HCT116 (cell line): ENCODE data around the gene DERA. TPM values are rescaled to one million over a fixed set of nuclear protein-coding genes. Genes with fewer than 3 reads are reported as not detected.

Experiments
- ATAC-seq: fragments of 200-7000 bp; cut with Tn5 transposase; 2 replicates; pipeline ENCODE4 v1.9.1; 2020; ENCODE audit warnings: mild to moderate bottlenecking, moderate library complexity
- BruUV-seq: library from RNA; stranded (reverse); fragments of 400-500 nt; replicated peaks from 2 replicates; lab custom pipeline; 2021; lab: Mats Ljungman, UMichigan
- CTCF ChIA-PET: fragments of 300-600 bp; sonication (Branson Sonifier 250); formaldehyde crosslinking; loops from one replicate; lab custom pipeline; 2021; ENCODE audit warnings: antibody characterized with exemption; lab: Charles Lee
- POLR2A ChIA-PET: fragments of 300-600, 350-600 bp; sonication (Branson Sonifier 250); formaldehyde crosslinking; loops from one replicate; lab custom pipeline; 2021; ENCODE audit warnings: antibody characterized with exemption; lab: Charles Lee
- RAD21 ChIA-PET, 2 experiments: fragments of 300-600 bp; sonication (Branson Sonifier 250); formaldehyde crosslinking; loops; one replicate each; lab custom pipeline; 2023; ENCODE audit warnings: low total read pairs in 2 of 2; ENCODE audit not compliant: uncharacterized antibody in 2 of 2, unreplicated experiment in 2 of 2, low non-redundant PET in 1 of 2; lab: Charles Lee
- DNase-seq: peaks from one replicate; pipeline ENCODE4 v3.0.0-alpha.2; 2010; ENCODE audit warnings: low read depth, low spot score
- H2AFZ ChIP-seq: fragments of 200-600 bp; shearing (Covaris generic), sonication (generic); 2 replicates; pipeline ENCODE4 v1.6.1; 2017; ENCODE audit warnings: low read depth, mixed run types, mixed read lengths, antibody characterized with exemption, low read length; ENCODE audit not compliant: poor library complexity, severe bottlenecking
- H3K27ac ChIP-seq: 2 replicates; pipeline ENCODE4 v1.5.1; 2012; ENCODE audit warnings: low read depth, low read length
- H3K27me3 ChIP-seq: fragments of 200-600 bp; sonication (generic); 2 replicates; pipeline ENCODE4 v1.6.1; 2016; ENCODE audit warnings: mixed run types, low read length, mixed read lengths; ENCODE audit not compliant: insufficient read depth
- H3K36me3 ChIP-seq, 2 experiments: fragments of 200-500 bp in 1 of 2; fragments of 200-600 bp in 1 of 2; sonication (Bioruptor generic) in 1 of 2; sonication (generic) in 1 of 2; 2 replicates each; pipeline versions ENCODE4 v1.5.1 to v1.6.1; 2014 to 2016; ENCODE audit warnings: low read length in 2 of 2, inconsistent platforms in 1 of 2, mixed read lengths in 1 of 2, mixed run types in 1 of 2; ENCODE audit not compliant: insufficient read depth in 2 of 2, control insufficient read depth in 1 of 2
- H3K4me1 ChIP-seq, 2 experiments: fragments of 200-600 bp in 1 of 2; sonication (generic) in 1 of 2; 2 replicates each; pipeline versions ENCODE4 v1.5.1 to v1.6.1; 2012 to 2017; ENCODE audit warnings: low read length in 2 of 2, inconsistent platforms in 1 of 2, mild to moderate bottlenecking in 1 of 2, mixed read lengths in 1 of 2, mixed run types in 1 of 2, moderate library complexity in 1 of 2; ENCODE audit not compliant: insufficient read depth in 2 of 2, control insufficient read depth in 1 of 2
- H3K4me2 ChIP-seq: fragments of 200-600 bp; sonication (generic); 2 replicates; pipeline ENCODE4 v1.6.1; 2017; ENCODE audit warnings: mixed run types, low read length, mixed read lengths
- H3K4me3 ChIP-seq, 2 experiments: fragments of 200-600 bp in 1 of 2; sonication (generic) in 1 of 2; replicated peaks in 1 of 2; 2 replicates each; pipeline ENCODE4 v1.5.1; 2011 to 2016; ENCODE audit warnings: low read length in 2 of 2, control low read depth in 1 of 2, low read depth in 1 of 2, mild to moderate bottlenecking in 1 of 2, mixed read lengths in 1 of 2, mixed run types in 1 of 2
- H3K79me2 ChIP-seq: fragments of 200-600 bp; sonication (generic); 2 replicates; pipeline ENCODE4 v1.6.1; 2017; ENCODE audit warnings: mild to moderate bottlenecking, mixed run types, low read length, moderate library complexity, mixed read lengths; ENCODE audit not compliant: insufficient read depth
- H3K9ac ChIP-seq: fragments of 200-600 bp; sonication (generic); 2 replicates; pipeline ENCODE4 v1.6.1; 2016; ENCODE audit warnings: low read length, mixed read lengths
- H3K9me2 ChIP-seq: fragments of 200-600 bp; sonication (generic), shearing (Covaris generic); 2 replicates; pipeline ENCODE4 v1.6.1; 2017; ENCODE audit warnings: mixed run types, mild to moderate bottlenecking, moderate library complexity; ENCODE audit not compliant: insufficient read depth
- H3K9me3 ChIP-seq, 2 experiments: fragments of 200-500 bp in 1 of 2; fragments of 200-600 bp in 1 of 2; sonication (Bioruptor generic) in 1 of 2; sonication (generic) in 1 of 2; 2 replicates each; pipeline ENCODE4 v1.6.1; 2014 to 2017; ENCODE audit warnings: low read length in 2 of 2, mixed read lengths in 2 of 2, inconsistent platforms in 1 of 2, low read depth in 1 of 2, mild to moderate bottlenecking in 1 of 2, mixed run types in 1 of 2, moderate library complexity in 1 of 2; ENCODE audit not compliant: control insufficient read depth in 1 of 2, insufficient read depth in 1 of 2
- H4K20me1 ChIP-seq: fragments of 200-600 bp; sonication (generic), shearing (Covaris generic); 2 replicates; pipeline ENCODE4 v1.6.1; 2017; ENCODE audit warnings: mixed run types, mild to moderate bottlenecking, moderate library complexity; ENCODE audit not compliant: insufficient read depth
- CBX3 ChIP-seq: IDR thresholded peaks from 2 replicates; pipeline ENCODE4 v1.6.1; 2012; ENCODE audit warnings: low read depth
- CEBPB ChIP-seq: IDR thresholded peaks from 2 replicates; pipeline ENCODE4 v1.6.1; 2012; ENCODE audit warnings: low read depth
- CTCF ChIP-seq, 3 experiments: fragments of 200-600 bp in 1 of 3; sonication (generic) in 1 of 3; IDR thresholded peaks in 2 of 3; conservative IDR thresholded peaks in 1 of 3; 2 replicates each; pipeline ENCODE4 v1.5.1; 2012 to 2017; ENCODE audit warnings: low read depth in 2 of 3, low read length in 2 of 3, antibody characterized with exemption in 1 of 3, borderline replicate concordance in 1 of 3, control low read depth in 1 of 3, mild to moderate bottlenecking in 1 of 3, mixed read lengths in 1 of 3, mixed run types in 1 of 3, moderate library complexity in 1 of 3; ENCODE audit not compliant: insufficient read depth in 1 of 3
- EGR1 ChIP-seq: IDR thresholded peaks from 2 replicates; pipeline ENCODE4 v1.6.1; 2012; ENCODE audit warnings: low read depth
- EZH2 ChIP-seq: fragments of 200-600 bp; sonication (generic); IDR thresholded peaks from 2 replicates; pipeline ENCODE4 v1.6.1; 2017; ENCODE audit warnings: antibody characterized with exemption, mixed run types
- EZH2phosphoT487 ChIP-seq: fragments of 200-600 bp; IDR thresholded peaks from 2 replicates; pipeline ENCODE4 v1.6.1; 2018; ENCODE audit warnings: antibody characterized with exemption, borderline replicate concordance
- FOSL1 ChIP-seq: IDR thresholded peaks from 2 replicates; pipeline ENCODE4 v1.6.1; 2012; ENCODE audit warnings: low read depth
- POLR2A ChIP-seq: IDR thresholded peaks from 2 replicates; pipeline ENCODE4 v1.7.0; 2011; ENCODE audit warnings: borderline replicate concordance; ENCODE audit not compliant: insufficient read depth, insufficient read length; ENCODE audit errors: extremely low read depth
- POLR2AphosphoS5 ChIP-seq: IDR thresholded peaks from 2 replicates; pipeline ENCODE4 v1.6.1; 2011; ENCODE audit warnings: mild to moderate bottlenecking, low read depth, low read length, moderate library complexity
- RAD21 ChIP-seq: IDR thresholded peaks from 2 replicates; pipeline ENCODE4 v1.6.1; 2012; ENCODE audit warnings: low read depth, mild to moderate bottlenecking
- REST ChIP-seq: IDR thresholded peaks from 2 replicates; pipeline ENCODE4 v1.6.1; 2012; ENCODE audit warnings: low read depth
- SIN3A ChIP-seq: IDR thresholded peaks from 2 replicates; pipeline ENCODE4 v1.6.1; 2012; ENCODE audit warnings: low read depth
- SP1 ChIP-seq: IDR thresholded peaks from 2 replicates; pipeline ENCODE4 v1.6.1; 2012; ENCODE audit warnings: low read depth
- SRF ChIP-seq: IDR thresholded peaks from 2 replicates; pipeline ENCODE4 v1.6.1; 2012; ENCODE audit warnings: low read depth
- TCF7L2 ChIP-seq: IDR thresholded peaks from 2 replicates; pipeline ENCODE4 v1.7.0; 2011; ENCODE audit warnings: borderline replicate concordance, inconsistent platforms; ENCODE audit not compliant: insufficient read depth, insufficient read length; ENCODE audit errors: extremely low read depth
- YY1 ChIP-seq: IDR thresholded peaks from 2 replicates; pipeline ENCODE4 v1.6.1; 2011; ENCODE audit warnings: low read length, low read depth, moderate library complexity, mild to moderate bottlenecking; ENCODE audit not compliant: insufficient replicate concordance; ENCODE audit errors: extremely low read depth
- ZNF274 ChIP-seq: fragments of 200-500 bp; sonication (Bioruptor generic); IDR thresholded peaks from 2 replicates; pipeline ENCODE4 v1.6.1; 2014; ENCODE audit warnings: mild to moderate bottlenecking, low read depth, low read length, inconsistent platforms
- intact Hi-C: fragments of 100-400 bp; cut with micrococcal nuclease; formaldehyde crosslinking; loops from 2 replicates; pipeline ENCODE4 v1.10.0; 2022
- total RNA-seq: library from RNA; stranded (reverse); gene quantifications from one replicate; pipeline ENCODE4 v1.2.1, GENCODE V29; 2021; ENCODE audit not compliant: unreplicated experiment

Gene DERA
- total RNA-seq, 1 experiment from 2014 or later = 32.6 TPM

GRCh38 chr12:16070113-16070512 lies 159.0 kb downstream of the DERA start:
- DNase-seq = no peak
- H3K36me3 ChIP-seq = no peaks in the 10 kb centered on the region
- 0 out of 2 replicates have a peak, but pooled peaks cover 4% of the 10 kb centered on the region for H3K27me3 ChIP-seq
- no peak overlapping the region for H3K9ac ChIP-seq
- no peaks in the 10 kb centered on the region for H4K20me1 ChIP-seq
- H3K4me3 ChIP-seq = no peak overlapping the region
- H3K4me1 ChIP-seq = no peaks in the 10 kb centered on the region
- no peaks in the 10 kb centered on the region for H3K9me2 ChIP-seq
- no peaks in the 10 kb centered on the region for H3K79me2 ChIP-seq
- H2AFZ ChIP-seq = no peak overlapping the region
- no peak overlapping the region for H3K4me2 ChIP-seq
- H3K27ac ChIP-seq = no peak overlapping the region
- TF ChIP-seq CBX3 = no peak
- CTCF ChIA-PET = no interaction called here
- POLR2A ChIA-PET = no interaction called here
- RAD21 ChIA-PET = no interaction called here
- BruUV-seq = no TSS peak
- intact Hi-C loops = no loop called here
- ATAC-seq = no peak
- H3K9me3 ChIP-seq = no peaks in the 10 kb centered on the region

- POLR2A ChIA-PET = no interaction called here
- no peak overlapping the region for H3K9ac ChIP-seq
- no peak overlapping the region for H3K4me2 ChIP-seq
- no peak for ATAC-seq
- CTCF ChIA-PET = no interaction called here
- H3K36me3 ChIP-seq = no peaks in the 10 kb centered on the region
- H3K9me2 ChIP-seq = no peaks in the 10 kb centered on the region
- intact Hi-C loops = no loop called here
- no peak overlapping the region for H3K27ac ChIP-seq
- H2AFZ ChIP-seq = no peak overlapping the region
- H3K79me2 ChIP-seq = no peaks in the 10 kb centered on the region
- no peaks in the 10 kb centered on the region for H3K4me1 ChIP-seq
- H3K4me3 ChIP-seq = no peak overlapping the region
- 0 out of 2 replicates have a peak, but pooled peaks cover 4% of the 10 kb centered on the region for H3K27me3 ChIP-seq
- DNase-seq = no peak
- RAD21 ChIA-PET = no interaction called here
- BruUV-seq = no TSS peak
- H3K9me3 ChIP-seq = no peaks in the 10 kb centered on the region
- no peaks in the 10 kb centered on the region for H4K20me1 ChIP-seq
- TF ChIP-seq EZH2phosphoT487 (no peak), CBX3 (no peak), SP1 (no peak), EZH2 (no peak), FOSL1 (no peak), POLR2AphosphoS5 (no peak), REST (no peak), EGR1 (no peak), ZNF274 (no peak), SRF (no peak), RAD21 (no peak), TCF7L2 (no peak), CTCF (IDR thresholded peaks at IDR 0.05 in 2 of 3, conservative IDR thresholded peaks at IDR 0.05 in 1 of 3; ENCODE audit: borderline replicate concordance in 1 of 3, insufficient read depth in 1 of 3, low read depth in 2 of 3, low read length in 2 of 3) (no peak), YY1 (no peak), SIN3A (no peak), POLR2A (no peak), CEBPB (no peak)
These were observed 161.5 kb downstream of the DERA start for GRCh38 chr12:16072678-16073077.
